ENCODE measurements around the gene TSPAN5. TPM values are rescaled to one million over a fixed set of nuclear protein-coding genes. Genes with fewer than 3 reads are reported as not detected.
A peak's percentile ranks its signal among the peaks of the same experiment; 100 is the strongest.

The TSPAN5 gene
- total RNA-seq, 2 donors from 2014 or later: 7.9 to 48.5 TPM

- 68% methylated on average over 10 of the region's 10 CpGs for WGBS
- H3K27ac ChIP-seq: peak overlapping the region; percentile 4 to 41
- intact Hi-C loops (cut with DNase I): no loop called here
- no peak for DNase-seq (ENCODE audit: low spot score)
- H3K36me3 ChIP-seq: no peaks in the 10 kb centered on the region
- no peaks in the 10 kb centered on the region for H3K27me3 ChIP-seq (replicated peaks; ENCODE audit: insufficient read depth)
- TF ChIP-seq POLR2AphosphoS5 (IDR thresholded peaks at IDR 0.05) (peak; percentile 33), CTCF (IDR thresholded peaks at IDR 0.05) (no peak)
- H3K4me3 ChIP-seq: no peak overlapping the region
- H3K4me1 ChIP-seq (replicated peaks): no peaks in the 10 kb centered on the region
- H3K9me3 ChIP-seq: no peaks in the 10 kb centered on the region
These were observed 211.7 kb downstream of the TSPAN5 start for GRCh38 chr4:98446499-98447375.

- Histone ChIP-seq H3K9me3 (no peaks in the 10 kb centered on the region), H3K27me3 (replicated peaks; ENCODE audit: insufficient read depth) (no peaks in the 10 kb centered on the region), H3K4me3 (no peak overlapping the region), H3K27ac (no peak overlapping the region), H3K4me1 (replicated peaks) (no peaks in the 10 kb centered on the region), H3K36me3 (no peaks in the 10 kb centered on the region)
- TF ChIP-seq CTCF (IDR thresholded peaks at IDR 0.05) (no peak), POLR2AphosphoS5 (IDR thresholded peaks at IDR 0.05) (no peak), POLR2A (IDR thresholded peaks at IDR 0.05) (no peak)
- no peak for DNase-seq (ENCODE audit: low spot score)
- intact Hi-C loops (cut with DNase I): no loop called here
These were observed 214.0 kb downstream of the TSPAN5 start for GRCh38 chr4:98444371-98444770.

- H3K27ac ChIP-seq: no peak overlapping the region
- H3K4me3 ChIP-seq: no peak overlapping the region
- no peaks in the 10 kb centered on the region for H3K4me1 ChIP-seq (replicated peaks)
- no peaks in the 10 kb centered on the region for H3K36me3 ChIP-seq
- H3K9me3 ChIP-seq: no peaks in the 10 kb centered on the region
- intact Hi-C loops (cut with DNase I): no loop called here
- no peak for TF ChIP-seq POLR2A (IDR thresholded peaks at IDR 0.05)
- no peak for TF ChIP-seq POLR2AphosphoS5 (IDR thresholded peaks at IDR 0.05)
- no peak for TF ChIP-seq CTCF (IDR thresholded peaks at IDR 0.05)
- 97% methylated on average over 6 of the region's 6 CpGs for WGBS
- no peak for DNase-seq (ENCODE audit: low spot score)
- H3K27me3 ChIP-seq (replicated peaks; ENCODE audit: insufficient read depth): no peaks in the 10 kb centered on the region
These were observed 223.6 kb downstream of the TSPAN5 start for GRCh38 chr4:98434816-98435215.

GRCh38 chr4:98433691-98434090 lies 224.7 kb downstream of the TSPAN5 start:
- 63% methylated on average over 1 of the region's 1 CpG for WGBS
- no peak overlapping the region for H3K27ac ChIP-seq
- no peak for TF ChIP-seq POLR2AphosphoS5 (IDR thresholded peaks at IDR 0.05)

GRCh38 chr4:98430708-98431403 lies 227.6 kb downstream of the TSPAN5 start:
- no peak for TF ChIP-seq CTCF (IDR thresholded peaks at IDR 0.05)
- no peak for TF ChIP-seq POLR2A (IDR thresholded peaks at IDR 0.05)
- no peak for TF ChIP-seq POLR2AphosphoS5 (IDR thresholded peaks at IDR 0.05)
- Histone ChIP-seq H3K9me3 (no peaks in the 10 kb centered on the region), H3K27me3 (replicated peaks; ENCODE audit: insufficient read depth) (no peaks in the 10 kb centered on the region), H3K36me3 (no peaks in the 10 kb centered on the region), H3K4me3 (no peak overlapping the region), H3K27ac (no peak overlapping the region), H3K4me1 (replicated peaks) (no peaks in the 10 kb centered on the region)
- WGBS: 45% methylated on average over 4 of the region's 4 CpGs
- intact Hi-C loops (cut with DNase I): no loop called here
- no peak for DNase-seq (ENCODE audit: low spot score)

More at GRCh38 chr4:98433691-98434090, 224.7 kb downstream of the TSPAN5 start:
- H3K9me3 ChIP-seq: no peaks in the 10 kb centered on the region
- H3K27me3 ChIP-seq (replicated peaks; ENCODE audit: insufficient read depth): no peaks in the 10 kb centered on the region
- no peak for DNase-seq (ENCODE audit: low spot score)
- no peaks in the 10 kb centered on the region for H3K36me3 ChIP-seq
- no peak overlapping the region for H3K4me3 ChIP-seq
- H3K4me1 ChIP-seq (replicated peaks): no peaks in the 10 kb centered on the region
- intact Hi-C loops (cut with DNase I): no loop called here

Data from prostate gland (tissue), 2 donors.